ENCODE results near the gene UBL4A. TPM values are rescaled to one million over a fixed set of nuclear protein-coding genes. Genes with fewer than 3 reads are reported as not detected.
A peak's percentile ranks its signal among the peaks of the same experiment; 100 is the strongest.

The UBL4A gene
- total RNA-seq, 1 donor from 2014 or later, result 12.1 TPM

DNA sequence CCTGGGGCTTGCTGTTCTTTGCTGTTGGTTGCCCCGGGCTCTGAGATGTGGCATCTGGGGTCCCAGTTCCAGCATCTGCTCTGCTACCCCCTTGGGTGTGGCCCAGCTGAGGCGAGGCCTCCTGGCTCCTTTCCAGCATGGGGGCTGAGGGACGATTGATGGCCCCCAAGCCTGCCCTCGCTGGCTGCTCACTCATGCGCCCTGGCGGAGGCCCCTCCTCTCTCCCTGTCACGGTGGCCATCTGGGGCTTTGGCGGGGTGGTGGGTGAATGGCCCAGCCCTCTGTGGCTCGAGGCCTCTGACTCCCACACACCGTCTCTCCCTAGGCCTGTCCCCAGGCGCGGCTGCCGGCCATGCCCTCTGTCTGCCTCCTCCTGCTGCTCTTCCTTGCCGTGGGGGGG is 26.6 kb downstream of the UBL4A start:
- TF ChIP-seq, protein P1, sequence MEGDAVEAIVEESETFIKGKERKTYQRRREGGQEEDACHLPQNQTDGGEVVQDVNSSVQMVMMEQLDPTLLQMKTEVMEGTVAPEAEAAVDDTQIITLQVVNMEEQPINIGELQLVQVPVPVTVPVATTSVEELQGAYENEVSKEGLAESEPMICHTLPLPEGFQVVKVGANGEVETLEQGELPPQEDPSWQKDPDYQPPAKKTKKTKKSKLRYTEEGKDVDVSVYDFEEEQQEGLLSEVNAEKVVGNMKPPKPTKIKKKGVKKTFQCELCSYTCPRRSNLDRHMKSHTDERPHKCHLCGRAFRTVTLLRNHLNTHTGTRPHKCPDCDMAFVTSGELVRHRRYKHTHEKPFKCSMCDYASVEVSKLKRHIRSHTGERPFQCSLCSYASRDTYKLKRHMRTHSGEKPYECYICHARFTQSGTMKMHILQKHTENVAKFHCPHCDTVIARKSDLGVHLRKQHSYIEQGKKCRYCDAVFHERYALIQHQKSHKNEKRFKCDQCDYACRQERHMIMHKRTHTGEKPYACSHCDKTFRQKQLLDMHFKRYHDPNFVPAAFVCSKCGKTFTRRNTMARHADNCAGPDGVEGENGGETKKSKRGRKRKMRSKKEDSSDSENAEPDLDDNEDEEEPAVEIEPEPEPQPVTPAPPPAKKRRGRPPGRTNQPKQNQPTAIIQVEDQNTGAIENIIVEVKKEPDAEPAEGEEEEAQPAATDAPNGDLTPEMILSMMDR (IDR thresholded peaks at IDR 0.05), result no peak
- TF ChIP-seq EZH2 (IDR thresholded peaks at IDR 0.05), result no peak
- DNase-seq (ENCODE audit: low spot score), result no peak
- Histone ChIP-seq H3K27ac (no peak overlapping the region), H3K79me2 (ENCODE audit: low read depth) (peaks cover 7% of the 10 kb centered on the region), H3K4me2 (peak overlapping the region; percentile 72), H3K4me3 (no peak overlapping the region), H3K9ac (no peak overlapping the region), H3K27me3 (no peaks in the 10 kb centered on the region), H3K36me3 (no peaks in the 10 kb centered on the region), H3F3A (ENCODE audit: low read depth) (peaks cover 6% of the 10 kb centered on the region), H4K20me1 (ENCODE audit: low read depth) (peaks cover 10% of the 10 kb centered on the region), H3K9me3 (ENCODE audit: low read depth) (no peaks in the 10 kb centered on the region), H2AFZ (replicated peaks) (no peak overlapping the region), H3K4me1 (peaks cover 6% of the 10 kb centered on the region)
- Mint-ChIP-seq H3K4me1 (peaks cover 3% of the 10 kb centered on the region), H3K4me3 (peak overlapping the region; percentile 90), H3K9me3 (peaks cover 18% of the 10 kb centered on the region), H3K27me3 (ENCODE audit: insufficient read depth, low read depth) (peaks cover 13% of the 10 kb centered on the region), H3K36me3 (peaks cover 9% of the 10 kb centered on the region), H3K27ac (no peak overlapping the region)

DNA sequence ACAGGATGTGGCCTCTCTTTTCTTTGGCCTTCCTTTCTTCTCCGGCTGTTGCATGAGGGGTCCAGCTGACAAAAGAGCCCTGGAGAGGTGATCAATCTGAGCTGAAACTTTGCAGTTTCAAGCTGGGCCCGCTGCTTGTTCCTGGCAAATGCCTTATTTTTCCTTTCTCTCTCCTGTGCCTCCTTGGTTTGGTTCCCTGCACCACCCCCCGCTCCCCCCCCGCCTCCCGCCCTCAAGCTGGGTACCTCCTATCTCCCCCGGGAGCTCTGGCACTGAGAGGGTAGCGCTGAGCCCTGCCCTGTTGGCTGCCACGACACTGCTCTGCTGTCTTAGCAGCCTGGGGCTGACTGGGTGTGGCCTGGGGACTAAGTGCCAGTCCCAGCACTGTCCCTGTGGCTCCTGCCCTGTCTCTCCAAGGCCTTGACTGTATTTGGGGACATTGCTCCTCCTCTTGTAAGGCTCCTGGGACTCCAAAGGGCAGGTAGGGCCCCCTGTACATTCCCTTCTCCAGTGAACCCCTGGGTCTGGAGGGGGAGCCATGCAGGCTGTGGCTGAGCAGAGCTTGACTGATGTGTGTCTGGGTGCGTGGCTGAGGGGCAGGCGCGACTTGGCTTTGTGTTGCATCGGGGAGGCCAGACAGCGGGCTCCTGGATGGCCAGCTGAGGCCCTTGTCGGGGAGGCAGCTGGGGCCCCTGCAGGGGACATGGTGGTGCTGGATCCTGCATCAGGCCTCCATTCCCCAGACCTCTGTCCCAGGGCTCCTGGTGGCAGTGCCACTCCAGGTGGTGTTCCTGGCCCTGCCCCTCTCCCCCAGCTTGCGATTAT is 27.2 kb downstream of the UBL4A start:
- H3F3A ChIP-seq (ENCODE audit: low read depth), result peaks cover 6% of the 10 kb centered on the region
- no peaks in the 10 kb centered on the region for H3K9me3 ChIP-seq (ENCODE audit: low read depth)
- Mint-ChIP-seq H3K4me3 (peak overlapping the region; percentile 90), H3K36me3 (peaks cover 9% of the 10 kb centered on the region), H3K27ac (no peak overlapping the region), H3K27me3 (ENCODE audit: insufficient read depth, low read depth) (peaks cover 19% of the 10 kb centered on the region), H3K4me1 (peaks cover 3% of the 10 kb centered on the region), H3K9me3 (peaks cover 22% of the 10 kb centered on the region)
- no peaks in the 10 kb centered on the region for H3K36me3 ChIP-seq
- peaks cover 7% of the 10 kb centered on the region for H3K79me2 ChIP-seq (ENCODE audit: low read depth)
- H3K27ac ChIP-seq, result no peak overlapping the region
- DNase-seq (ENCODE audit: low spot score), result peak; percentile 35
- peaks cover 10% of the 10 kb centered on the region for H4K20me1 ChIP-seq (ENCODE audit: low read depth)
- no peaks in the 10 kb centered on the region for H3K27me3 ChIP-seq
- H3K4me1 ChIP-seq, result peaks cover 6% of the 10 kb centered on the region
- no peak overlapping the region for H3K9ac ChIP-seq
- peak overlapping the region; percentile 68 for H3K4me3 ChIP-seq
- no peak for TF ChIP-seq EZH2phosphoT487 (IDR thresholded peaks at IDR 0.05)
- H3K4me2 ChIP-seq, result peak overlapping the region; percentile 72
- no peak overlapping the region for H2AFZ ChIP-seq (replicated peaks)

DNA sequence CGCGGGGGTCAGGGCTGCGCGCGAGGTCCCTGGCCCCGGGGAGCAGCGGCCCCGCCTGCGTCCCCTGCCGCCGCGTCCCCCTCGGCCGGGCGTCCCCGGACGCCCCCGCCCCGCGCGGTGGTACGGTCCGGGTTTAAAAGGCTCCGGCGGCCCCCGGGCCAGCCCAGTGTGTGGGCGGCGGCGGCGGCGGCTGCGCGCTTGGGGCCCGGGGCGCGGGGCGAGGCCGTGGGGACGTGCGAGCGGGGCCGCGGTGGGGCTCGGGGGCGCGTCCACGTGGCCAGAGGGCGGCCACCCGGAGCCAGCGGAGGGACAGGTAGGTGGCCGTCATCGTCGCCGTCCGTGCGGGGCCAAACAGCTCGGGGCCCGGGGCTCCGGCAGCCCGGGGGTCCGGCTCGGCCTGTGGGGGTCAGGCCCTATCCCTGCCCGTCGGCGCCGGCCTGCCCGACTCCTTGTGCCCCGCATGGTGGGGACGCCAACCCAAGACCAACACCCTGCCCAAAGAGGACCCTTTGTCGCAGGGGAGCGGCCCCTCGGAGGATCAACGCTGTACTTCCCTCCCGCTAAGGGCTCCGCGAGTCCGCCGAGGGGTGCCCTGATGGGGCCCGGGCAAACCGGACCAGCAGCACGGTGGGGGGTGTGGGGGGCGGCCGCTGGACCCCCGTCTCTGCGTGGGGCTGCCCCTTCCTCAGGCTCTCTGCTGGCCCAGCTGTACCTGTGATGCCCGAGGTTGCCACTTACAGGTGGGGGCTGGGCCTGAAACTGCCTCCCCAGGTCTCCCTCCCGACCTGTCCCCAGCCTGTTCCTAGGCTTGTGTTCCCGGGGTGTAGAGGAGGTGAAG is 28.1 kb downstream of the UBL4A start, which contains the start of gene PLXNA3:
Gene PLXNA3, plus strand, starts transcription at position 166 of the 838 bp plus-strand sequence. CDS start 1,903 bp downstream, outside the sequence.
- TF ChIP-seq EZH2 (IDR thresholded peaks at IDR 0.05), result no peak
- no peak for TF ChIP-seq EZH2phosphoT487 (IDR thresholded peaks at IDR 0.05)
- TF ChIP-seq, protein P1 (IDR thresholded peaks at IDR 0.05), result no peak
- H3K4me1 Mint-ChIP-seq, result peaks cover 3% of the 10 kb centered on the region
- Histone ChIP-seq H3K4me1 (peaks cover 6% of the 10 kb centered on the region), H2AFZ (replicated peaks) (no peak within 1 kb of the TSS), H3F3A (ENCODE audit: low read depth) (peaks cover 6% of the 10 kb centered on the region), H3K9me3 (ENCODE audit: low read depth) (no peaks in the 10 kb centered on the region), H3K9ac (no peak within 1 kb of the TSS), H3K4me2 (peak within 1 kb of the TSS; percentile 72), H3K79me2 (ENCODE audit: low read depth) (peaks cover 7% of the 10 kb centered on the region), H3K4me3 (peak within 1 kb of the TSS; percentile 68), H4K20me1 (ENCODE audit: low read depth) (peaks cover 10% of the 10 kb centered on the region), H3K27me3 (no peaks in the 10 kb centered on the region), H3K27ac (no peak within 1 kb of the TSS), H3K36me3 (no peaks in the 10 kb centered on the region)
- H3K27ac Mint-ChIP-seq, result peak within 1 kb of the TSS; percentile 65
- DNase-seq (ENCODE audit: low spot score), result peak; percentile 74
- H3K27me3 Mint-ChIP-seq (ENCODE audit: insufficient read depth, low read depth), result peaks cover 21% of the 10 kb centered on the region
- H3K4me3 Mint-ChIP-seq, result peak within 1 kb of the TSS; percentile 95
- peaks cover 9% of the 10 kb centered on the region for H3K36me3 Mint-ChIP-seq
- peaks cover 22% of the 10 kb centered on the region for H3K9me3 Mint-ChIP-seq

All from neural progenitor cell (in vitro differentiated cells).